GM19239 (cell line): ENCODE results near the gene UNC5C.

Source experiments
- DNase-seq: peaks from one replicate; pipeline ENCODE4 v3.0.0; 2011; ENCODE audit warnings: low spot score; ENCODE audit not compliant: insufficient read length
- FAIRE-seq: peaks from 2 replicates; lab custom pipeline; 2011; peaks lifted over from hg19 to GRCh38; lab: Jason Lieb, UNC

The UNC5C gene

DNA sequence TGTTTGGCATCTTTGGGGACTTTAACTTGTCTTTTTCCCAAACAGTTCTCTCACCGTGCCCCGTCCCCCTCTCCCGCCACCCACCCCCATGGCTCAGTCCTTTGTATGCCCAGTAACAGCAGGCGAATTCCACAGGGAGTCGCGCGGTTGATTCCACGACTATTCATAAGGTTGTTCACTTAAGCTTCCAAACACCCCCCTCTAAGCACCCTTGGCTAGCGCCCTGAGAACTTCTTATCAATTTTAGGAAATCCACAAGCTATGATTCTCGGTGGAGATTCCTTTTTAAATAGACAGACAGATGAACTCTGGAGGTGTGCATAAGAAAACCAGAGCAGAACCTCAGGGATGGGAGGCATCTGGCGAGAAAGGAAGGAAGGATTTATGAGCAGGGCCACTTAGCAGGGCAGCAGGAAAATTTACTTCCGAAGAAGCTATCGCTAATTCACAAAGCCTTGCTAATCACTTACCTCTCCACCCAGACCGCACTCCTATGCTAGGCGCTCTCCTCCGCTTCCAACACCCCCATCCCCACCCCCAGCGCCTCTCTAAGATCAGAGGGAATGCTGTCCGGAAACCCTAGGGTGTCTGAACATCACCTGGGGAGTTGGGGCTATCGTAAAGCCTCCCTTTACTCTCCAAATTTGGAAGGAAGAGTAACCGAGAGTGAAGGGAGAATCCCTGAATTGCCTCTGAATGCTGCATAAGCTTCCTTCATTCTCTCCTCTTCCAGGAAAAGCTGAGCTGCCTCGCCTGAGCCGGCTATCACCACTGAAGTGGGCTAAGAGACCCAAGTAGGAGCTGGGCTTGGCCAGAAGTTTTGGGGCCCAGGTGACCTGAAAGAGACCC lies 1.7 kb downstream of the UNC5C start:
- DNase-seq = no peak
- no peak for FAIRE-seq

DNA sequence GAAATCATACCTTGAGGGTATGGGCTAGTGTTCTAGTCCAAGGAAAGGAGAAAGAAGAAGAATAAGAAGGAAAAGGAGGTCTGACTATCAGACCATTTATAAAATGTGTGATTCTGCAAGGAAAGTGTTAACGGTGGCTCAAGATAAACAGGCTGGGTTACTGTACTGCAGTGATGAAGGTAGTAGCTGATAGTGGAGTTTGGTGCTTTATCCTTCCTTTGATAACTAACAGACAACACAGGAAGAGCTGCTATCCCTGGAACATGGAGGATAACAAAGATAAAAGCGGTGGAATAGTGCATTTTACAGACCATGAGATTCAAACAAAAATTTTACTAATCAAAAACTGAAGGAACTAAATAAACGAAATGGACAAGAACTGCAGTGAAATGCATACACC lies 2.6 kb downstream of the UNC5C start:
- DNase-seq (no peak), FAIRE-seq (no peak)

DNA sequence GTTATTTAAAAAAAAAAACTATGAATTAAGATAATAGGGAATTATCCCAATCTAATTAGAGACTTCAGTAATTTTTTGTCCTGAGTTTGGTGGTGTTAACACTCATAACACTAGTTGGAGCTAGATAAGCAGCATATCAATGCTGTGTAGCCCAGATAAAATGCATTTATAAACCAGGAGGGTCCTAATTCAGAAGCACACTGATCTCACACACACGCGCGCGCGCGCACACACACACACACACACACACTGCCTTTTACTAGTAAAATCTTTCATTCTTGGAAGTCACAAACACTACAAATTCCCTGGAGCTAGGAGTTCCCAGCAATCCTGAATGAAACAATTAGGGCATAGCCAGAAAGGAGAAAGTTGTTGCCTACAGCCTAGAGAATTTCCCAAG lies 3.2 kb downstream of the UNC5C start:
- DNase-seq (no peak), FAIRE-seq (no peak)

DNA sequence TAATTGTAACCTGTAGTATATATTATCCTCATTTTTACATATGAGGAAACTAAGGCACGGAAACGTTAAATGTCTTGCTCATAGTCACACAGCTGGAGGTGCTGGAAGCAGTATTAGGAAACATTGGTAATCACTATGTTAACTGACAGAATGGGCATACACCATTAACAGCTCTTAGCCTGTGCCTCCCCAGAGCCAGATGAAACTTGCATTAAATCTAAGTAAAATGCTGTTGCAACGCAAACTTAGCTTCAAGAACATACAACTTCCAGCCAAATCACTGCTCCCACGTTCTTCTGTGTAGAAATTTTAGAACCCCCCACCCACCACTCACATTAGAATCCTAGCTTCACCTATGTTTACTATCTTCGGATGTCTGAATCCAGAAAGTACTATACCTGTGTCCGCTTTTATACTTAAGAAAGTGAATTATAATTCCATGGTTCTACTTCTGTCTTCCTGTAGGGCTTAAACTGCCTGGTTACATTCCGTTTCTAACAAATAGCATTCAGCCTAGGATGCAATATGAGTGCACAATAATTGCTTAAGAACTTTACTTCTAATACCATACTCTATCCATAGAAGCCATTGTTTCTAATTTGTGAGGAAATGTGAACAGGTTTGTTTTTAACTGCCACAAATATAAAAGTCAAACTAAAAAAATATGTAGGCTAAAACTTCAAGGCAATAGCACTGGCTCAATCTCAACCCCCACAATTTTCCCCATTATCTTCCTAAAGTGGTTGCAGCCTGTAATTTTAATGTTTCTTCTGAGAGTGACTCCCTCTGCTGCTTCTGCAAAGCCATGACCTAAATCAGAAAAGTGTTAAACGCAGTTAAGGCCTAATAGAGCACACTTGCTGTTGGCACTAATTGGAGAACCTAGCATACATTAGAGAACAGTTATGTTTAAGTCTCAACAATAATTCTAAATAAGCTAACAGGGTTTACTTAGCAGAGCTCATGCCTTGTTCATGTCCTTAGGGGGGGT lies 4.4 kb downstream of the UNC5C start:
- DNase-seq (no peak), FAIRE-seq (no peak)

DNA sequence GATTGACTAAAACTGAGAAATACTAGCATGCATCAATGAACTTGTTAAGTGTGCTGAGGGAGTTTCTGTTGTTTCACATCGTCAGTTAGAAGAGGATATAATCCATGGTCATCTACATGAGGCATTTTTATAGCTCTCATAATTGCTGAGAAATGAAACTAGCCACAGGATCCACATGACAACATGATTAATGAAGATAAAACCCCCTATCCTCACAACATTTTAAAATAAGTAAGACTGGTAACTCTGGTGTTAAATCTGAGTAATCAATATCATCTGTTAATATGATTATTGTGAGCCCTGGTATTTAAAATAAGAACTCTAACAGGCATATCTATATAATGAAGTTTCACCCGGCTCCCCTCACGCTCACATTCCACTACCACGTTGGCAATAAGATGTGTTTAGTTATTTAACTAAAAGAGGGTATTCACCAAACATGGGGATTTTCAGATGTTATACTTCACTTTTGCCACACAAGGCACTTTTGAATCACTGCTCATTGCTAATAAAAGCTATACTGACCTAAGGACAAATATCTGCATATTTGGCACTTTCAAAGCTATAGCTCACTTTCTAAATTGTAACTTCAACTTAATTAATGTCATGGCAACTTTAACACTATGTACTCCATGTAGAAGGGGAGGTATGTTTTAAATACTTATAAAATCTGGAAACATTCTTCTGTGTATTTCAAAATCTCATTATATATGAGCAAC lies 6.7 kb downstream of the UNC5C start:
- FAIRE-seq (no peak), DNase-seq (no peak)

DNA sequence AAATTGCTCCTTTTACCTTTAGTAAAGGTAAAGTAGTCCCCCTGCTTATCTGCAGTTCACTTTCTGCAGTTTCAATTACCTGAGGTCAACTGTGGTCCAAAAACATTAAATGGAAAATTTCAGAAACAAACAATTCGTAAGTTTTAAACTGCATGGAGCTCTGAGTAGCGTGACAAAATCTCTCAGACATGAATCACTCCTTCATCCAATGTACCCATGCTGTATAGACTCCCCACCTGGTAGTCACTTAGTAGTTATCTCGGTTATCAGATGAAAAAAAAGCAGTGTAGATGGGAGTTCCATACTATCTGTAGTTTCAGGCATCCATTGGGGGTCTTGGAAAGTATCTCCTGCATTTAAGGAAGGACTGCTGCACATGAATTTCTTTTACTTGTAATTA lies 7.7 kb downstream of the UNC5C start:
- no peak for DNase-seq
- no peak for FAIRE-seq

DNA sequence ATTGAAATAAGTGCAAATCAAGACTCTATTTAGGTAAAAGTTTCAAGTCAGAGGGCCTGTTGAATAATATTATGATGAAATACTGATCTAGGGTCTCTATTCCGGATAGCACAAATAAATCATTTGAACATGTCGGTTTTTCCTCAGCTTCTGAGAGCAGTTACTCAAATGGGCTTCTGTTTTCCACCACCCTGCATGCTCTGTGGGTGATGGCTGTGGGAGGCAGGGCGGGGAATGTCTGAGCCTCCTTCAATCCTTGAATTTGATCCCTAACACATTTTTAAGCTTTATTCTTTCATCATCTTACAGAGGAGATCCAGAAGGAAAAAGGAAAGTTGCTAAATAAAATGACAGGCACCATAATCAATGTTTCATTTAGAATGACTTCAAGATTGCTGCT lies 8.5 kb downstream of the UNC5C start:
- DNase-seq = no peak
- no peak for FAIRE-seq

DNA sequence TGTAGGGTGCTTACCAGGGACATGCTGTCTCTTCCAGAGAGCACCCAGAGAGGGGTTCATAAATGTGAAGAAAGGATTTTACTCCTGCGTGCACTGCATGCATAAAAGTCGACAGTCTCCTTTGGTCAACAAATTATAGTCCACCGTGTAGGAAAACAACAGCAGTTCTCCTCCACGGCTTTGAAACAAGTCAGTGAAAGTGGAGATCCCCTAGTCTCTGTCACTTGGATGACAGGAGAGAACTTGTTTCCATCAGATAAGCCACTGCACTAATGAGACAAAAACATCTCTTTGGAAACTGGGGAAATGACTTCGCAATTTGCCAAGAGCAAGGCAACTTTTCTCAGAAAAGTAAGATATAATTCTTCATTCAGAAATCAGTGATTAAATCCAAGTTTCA lies 9.7 kb downstream of the UNC5C start:
- FAIRE-seq = no peak
- no peak for DNase-seq

DNA sequence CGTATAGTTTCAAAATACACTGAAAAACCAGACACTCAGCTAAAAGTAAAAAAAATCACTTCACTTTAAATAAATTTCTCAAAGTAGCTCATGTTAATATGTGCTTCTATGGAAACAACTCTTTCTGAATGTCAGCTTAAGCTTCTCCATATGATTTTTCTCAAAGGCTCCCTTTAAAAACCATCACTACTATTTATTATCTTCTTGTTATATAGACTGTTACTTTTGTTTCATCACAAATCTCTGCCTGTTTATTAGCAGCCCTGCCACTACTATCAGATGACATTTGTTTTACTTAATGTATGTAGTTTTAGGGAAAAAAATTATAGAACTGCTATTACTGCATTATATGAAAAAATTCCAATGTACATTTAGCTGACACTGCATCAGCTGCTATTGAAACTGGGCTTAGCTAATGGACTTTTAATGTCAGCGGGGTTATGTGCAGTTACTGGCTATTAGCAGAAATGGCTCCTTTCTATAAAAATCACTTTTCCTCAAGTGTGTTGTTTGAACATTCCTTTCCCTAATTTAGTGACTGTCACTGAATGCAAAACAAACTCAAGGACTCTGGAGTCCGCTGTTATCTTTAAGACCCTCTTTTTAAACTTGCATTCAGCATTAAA lies 10.8 kb downstream of the UNC5C start:
- DNase-seq = no peak
- FAIRE-seq = no peak

DNA sequence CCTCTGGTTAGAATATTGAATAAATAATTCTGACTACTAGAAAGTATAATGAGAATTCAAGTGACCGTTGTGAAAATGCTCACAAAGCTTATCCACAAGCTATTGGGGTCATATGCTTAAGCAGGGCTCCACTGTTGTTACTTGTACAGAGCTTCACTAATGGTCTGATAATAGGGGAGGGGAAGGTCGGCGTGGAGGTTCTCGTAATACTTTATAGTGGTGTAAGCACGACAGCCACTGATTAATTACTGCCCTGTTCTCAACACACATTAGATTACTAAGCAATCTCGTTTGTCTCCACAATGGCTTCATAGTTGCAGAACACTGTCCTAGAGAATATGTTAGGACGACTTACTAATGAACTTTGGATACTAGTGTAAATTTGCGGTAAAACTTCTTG lies 11.6 kb downstream of the UNC5C start:
- FAIRE-seq = no peak
- no peak for DNase-seq

DNA sequence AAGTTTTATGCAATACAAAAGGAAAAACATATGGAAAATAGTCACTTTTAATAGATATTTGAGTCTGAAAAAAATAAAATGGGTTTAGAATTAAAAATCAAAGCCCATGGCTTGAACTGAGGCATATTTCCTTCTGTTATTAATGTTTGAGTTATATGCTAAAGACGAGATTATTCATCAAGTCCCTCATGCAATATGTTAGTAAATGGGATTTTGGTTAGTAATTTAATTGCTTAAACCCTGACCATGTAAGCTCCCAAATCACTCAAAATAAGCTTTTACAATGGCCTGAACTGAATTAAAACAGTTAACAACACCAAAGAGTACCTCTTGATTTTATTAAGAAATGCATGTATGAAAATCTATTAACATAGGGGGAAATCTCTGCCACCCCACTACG lies 12.1 kb downstream of the UNC5C start:
- DNase-seq = no peak
- no peak for FAIRE-seq

DNA sequence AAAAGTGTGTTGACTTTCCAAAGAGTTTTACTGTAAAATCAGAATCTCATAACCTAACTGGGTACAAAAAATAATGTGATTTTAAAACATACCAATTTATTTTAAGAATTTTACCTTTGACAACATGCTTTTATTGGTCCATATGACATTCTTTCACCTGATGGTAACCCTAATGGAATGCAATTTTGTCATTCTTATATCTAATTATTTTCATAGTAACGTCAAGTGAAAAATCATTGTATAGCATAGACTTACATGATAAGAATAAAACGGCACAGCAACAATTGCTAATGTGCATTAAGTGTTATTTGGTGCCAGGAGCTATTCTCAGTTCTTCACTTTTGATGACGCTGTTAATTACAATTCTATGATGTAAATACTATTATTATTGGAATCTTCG lies 13.6 kb downstream of the UNC5C start:
- no peak for FAIRE-seq
- no peak for DNase-seq

DNA sequence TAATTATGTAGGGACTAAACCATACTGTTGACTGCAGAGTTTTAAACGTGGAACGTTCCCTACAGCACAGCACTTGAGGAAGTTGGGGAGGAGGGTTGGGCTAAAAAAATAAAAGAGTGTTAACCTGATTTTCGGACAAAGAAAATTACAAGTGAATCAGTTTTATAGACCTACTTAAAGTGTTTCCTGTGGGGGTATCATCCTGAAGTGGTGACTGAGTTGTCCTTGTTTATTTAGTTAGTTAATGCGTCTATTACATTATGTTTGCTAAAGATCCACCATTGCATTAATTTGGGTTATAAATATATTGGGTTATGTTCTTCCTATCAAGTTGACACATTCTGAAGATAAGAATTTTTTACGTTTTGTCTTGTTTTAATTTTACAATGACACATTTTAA lies 14.7 kb downstream of the UNC5C start:
- FAIRE-seq = no peak
- DNase-seq = no peak

DNA sequence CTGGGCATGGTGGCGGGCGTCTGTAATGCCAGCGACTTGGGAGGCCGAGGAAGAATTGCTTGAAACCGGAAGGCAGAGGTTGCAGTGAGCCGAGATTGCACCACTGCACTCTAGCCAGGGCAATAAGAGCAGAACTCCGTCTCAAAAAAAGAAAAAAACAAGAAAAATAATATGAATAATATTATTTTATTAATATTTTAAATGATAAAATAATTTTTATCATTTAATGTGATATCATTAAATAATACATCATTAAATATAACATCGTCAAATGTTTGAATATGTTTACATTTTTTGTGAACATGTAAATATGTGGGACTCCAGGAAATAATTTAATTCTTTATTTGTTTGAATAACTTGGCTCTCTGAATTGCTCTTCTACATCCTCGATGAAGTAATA lies 15.5 kb downstream of the UNC5C start:
- DNase-seq (no peak), FAIRE-seq (no peak)

DNA sequence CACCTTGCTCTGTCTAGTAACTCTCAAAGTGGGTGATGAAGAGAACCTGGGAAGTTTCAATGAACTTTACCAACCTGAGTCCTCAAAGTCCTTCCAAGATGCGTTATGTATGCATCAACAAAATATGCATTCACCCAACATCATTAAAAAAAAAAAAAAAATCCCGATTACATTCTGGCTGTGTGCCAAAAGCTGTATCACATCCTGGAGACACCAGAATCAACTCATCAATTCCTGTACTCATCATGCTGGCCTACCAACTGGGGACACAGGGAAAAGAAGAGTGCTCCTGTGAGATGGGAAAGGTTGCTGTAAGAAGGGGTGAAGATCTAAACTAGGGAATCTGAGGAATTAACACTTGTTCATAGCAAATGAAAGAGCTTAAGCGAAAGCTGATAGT lies 16.5 kb downstream of the UNC5C start:
- no peak for DNase-seq
- FAIRE-seq = no peak

DNA sequence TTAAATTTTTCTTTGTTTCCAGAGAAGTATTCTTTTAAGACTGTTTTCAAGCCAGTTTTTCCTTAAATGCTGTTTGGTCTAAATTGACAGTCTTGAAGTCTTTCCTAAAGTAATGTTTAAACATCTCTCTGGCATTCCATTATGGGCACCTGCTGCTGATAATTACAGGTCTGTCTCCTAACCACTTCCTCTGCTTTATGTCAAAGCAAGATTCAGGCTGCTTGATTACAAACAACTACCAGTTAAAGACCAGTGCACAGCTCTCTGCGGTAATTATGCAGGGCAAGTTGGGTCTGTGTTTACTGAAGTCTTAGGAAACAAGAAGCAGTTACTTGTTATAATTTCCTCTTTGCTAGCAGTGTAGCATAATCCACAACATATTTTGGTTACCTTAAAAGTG lies 17.6 kb downstream of the UNC5C start:
- DNase-seq (no peak), FAIRE-seq (no peak)

DNA sequence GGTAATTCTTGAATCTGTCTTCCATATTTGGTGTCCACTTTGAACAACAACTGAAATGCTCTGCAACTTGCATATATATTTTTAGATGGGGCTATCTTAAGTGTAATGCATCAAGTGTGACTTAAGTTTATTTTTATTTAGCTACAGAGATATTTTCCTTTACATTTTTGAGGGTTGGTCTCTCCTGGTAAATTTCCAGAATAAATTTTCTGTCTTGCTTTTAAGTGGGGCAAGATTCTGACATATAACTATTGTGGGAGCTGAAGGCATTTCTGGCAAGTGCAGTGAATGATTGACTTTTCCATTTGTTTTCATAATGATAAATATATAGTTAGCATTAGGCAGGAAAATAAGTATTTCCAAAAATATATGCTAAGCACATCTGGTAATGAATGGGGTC lies 18.8 kb downstream of the UNC5C start:
- no peak for FAIRE-seq

DNA sequence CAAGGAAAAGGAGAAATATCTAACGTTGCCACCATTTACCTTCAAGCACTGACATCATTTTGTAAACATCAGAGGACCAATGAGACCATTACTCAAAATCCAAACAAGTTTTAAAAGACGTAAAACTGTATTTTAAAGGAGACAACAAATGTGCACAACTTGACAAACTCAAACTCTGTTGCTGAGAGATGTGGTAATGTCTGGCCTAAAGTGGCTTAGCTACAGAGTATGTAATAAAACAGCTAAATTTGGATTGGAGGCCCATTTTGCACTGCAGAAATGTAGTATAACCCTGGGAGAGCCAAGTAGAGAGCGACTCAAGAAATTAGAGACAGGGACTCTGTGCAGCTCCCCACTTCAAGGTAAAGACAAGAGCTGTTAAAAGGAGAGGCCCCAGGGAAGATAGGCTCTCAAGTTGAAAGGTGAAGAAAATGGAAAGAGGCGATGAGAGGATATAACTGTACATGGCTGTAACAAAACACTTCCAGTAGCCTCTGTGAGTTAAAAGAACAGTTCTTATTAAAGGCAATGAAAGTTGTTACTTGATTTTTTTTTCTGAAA lies 20.3 kb downstream of the UNC5C start:
- no peak for DNase-seq
- no peak for FAIRE-seq

More for the DNA sequence above, 18.8 kb downstream of the UNC5C start:
- DNase-seq = no peak

DNA sequence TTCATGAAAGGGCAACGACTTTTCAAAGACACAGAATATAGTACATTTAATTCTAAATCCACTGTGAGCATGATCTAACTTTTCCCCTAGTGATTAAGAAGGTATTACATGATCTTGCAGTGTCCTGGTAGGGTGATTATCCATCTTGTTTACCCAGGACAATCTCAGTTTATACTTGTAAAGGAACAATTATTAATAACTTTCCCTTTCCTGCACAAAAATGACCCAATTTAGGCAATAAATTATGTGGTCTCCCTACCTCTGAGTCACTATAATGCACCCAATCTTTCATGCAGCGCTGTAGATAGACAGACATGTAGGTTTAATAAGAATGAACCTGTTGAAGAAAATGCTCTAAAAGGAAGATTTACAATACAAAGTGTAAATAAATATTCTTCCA lies 22.7 kb downstream of the UNC5C start:
- DNase-seq (no peak), FAIRE-seq (no peak)

DNA sequence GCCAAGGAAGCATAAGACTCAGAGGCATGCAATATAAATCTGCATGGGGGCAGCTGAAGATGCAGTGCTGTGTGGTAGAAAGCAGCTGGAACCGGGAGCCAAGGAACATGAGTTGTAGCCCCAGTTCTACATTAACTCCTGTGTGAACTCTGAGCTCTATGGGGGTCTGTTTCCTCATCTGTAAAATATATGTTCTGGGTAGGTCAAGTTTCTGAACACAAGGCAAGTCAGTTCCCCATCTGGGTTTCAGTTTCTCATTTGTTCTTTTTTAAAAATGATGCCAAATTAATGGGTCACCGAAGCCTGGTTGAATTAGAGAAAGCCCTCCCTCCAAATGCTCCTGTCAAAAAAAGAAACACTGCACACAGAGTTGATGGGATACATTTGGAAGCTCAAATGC lies 24.0 kb downstream of the UNC5C start:
- DNase-seq = no peak
- no peak for FAIRE-seq
